ENCODE results near the gene ADAMTSL3. TPM values are rescaled to one million over a fixed set of nuclear protein-coding genes. Genes with fewer than 3 reads are reported as not detected.

ADAMTSL3 gene
- total and polyA plus RNA-seq, 2 of the 8 experiments (the other 6 are each of a cell fraction or from before 2014, with no cell fraction given) = 0.35 to 1.4 TPM

DNA sequence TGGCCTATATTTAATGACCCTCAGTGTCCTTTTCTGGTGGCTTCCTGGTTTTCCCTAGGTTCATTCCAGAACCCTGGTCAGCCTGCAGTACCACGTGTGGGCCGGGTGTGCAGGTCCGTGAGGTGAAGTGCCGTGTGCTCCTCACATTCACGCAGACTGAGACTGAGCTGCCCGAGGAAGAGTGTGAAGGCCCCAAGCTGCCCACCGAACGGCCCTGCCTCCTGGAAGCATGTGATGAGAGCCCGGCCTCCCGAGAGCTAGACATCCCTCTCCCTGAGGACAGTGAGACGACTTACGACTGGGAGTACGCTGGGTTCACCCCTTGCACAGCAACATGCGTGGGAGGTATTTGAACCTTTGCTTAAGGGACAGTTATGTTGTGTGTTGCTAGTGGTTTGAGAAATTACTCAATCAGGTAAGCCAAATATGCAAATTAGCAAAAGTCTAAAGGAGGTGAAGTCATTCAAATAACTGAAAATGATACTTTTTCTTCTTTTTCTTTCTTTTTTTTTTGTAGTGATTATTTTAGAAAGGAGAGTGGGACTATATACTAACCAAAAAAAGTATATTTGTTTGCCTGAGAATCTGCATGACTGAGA, 259.2 kb downstream of the ADAMTSL3 start (continued):
- TF ChIP-seq BCL11A (IDR thresholded peaks at IDR 0.05; ENCODE audit: low read depth in 2 of 2, low read length in 2 of 2) = no peak
- TF ChIP-seq, protein P1, sequence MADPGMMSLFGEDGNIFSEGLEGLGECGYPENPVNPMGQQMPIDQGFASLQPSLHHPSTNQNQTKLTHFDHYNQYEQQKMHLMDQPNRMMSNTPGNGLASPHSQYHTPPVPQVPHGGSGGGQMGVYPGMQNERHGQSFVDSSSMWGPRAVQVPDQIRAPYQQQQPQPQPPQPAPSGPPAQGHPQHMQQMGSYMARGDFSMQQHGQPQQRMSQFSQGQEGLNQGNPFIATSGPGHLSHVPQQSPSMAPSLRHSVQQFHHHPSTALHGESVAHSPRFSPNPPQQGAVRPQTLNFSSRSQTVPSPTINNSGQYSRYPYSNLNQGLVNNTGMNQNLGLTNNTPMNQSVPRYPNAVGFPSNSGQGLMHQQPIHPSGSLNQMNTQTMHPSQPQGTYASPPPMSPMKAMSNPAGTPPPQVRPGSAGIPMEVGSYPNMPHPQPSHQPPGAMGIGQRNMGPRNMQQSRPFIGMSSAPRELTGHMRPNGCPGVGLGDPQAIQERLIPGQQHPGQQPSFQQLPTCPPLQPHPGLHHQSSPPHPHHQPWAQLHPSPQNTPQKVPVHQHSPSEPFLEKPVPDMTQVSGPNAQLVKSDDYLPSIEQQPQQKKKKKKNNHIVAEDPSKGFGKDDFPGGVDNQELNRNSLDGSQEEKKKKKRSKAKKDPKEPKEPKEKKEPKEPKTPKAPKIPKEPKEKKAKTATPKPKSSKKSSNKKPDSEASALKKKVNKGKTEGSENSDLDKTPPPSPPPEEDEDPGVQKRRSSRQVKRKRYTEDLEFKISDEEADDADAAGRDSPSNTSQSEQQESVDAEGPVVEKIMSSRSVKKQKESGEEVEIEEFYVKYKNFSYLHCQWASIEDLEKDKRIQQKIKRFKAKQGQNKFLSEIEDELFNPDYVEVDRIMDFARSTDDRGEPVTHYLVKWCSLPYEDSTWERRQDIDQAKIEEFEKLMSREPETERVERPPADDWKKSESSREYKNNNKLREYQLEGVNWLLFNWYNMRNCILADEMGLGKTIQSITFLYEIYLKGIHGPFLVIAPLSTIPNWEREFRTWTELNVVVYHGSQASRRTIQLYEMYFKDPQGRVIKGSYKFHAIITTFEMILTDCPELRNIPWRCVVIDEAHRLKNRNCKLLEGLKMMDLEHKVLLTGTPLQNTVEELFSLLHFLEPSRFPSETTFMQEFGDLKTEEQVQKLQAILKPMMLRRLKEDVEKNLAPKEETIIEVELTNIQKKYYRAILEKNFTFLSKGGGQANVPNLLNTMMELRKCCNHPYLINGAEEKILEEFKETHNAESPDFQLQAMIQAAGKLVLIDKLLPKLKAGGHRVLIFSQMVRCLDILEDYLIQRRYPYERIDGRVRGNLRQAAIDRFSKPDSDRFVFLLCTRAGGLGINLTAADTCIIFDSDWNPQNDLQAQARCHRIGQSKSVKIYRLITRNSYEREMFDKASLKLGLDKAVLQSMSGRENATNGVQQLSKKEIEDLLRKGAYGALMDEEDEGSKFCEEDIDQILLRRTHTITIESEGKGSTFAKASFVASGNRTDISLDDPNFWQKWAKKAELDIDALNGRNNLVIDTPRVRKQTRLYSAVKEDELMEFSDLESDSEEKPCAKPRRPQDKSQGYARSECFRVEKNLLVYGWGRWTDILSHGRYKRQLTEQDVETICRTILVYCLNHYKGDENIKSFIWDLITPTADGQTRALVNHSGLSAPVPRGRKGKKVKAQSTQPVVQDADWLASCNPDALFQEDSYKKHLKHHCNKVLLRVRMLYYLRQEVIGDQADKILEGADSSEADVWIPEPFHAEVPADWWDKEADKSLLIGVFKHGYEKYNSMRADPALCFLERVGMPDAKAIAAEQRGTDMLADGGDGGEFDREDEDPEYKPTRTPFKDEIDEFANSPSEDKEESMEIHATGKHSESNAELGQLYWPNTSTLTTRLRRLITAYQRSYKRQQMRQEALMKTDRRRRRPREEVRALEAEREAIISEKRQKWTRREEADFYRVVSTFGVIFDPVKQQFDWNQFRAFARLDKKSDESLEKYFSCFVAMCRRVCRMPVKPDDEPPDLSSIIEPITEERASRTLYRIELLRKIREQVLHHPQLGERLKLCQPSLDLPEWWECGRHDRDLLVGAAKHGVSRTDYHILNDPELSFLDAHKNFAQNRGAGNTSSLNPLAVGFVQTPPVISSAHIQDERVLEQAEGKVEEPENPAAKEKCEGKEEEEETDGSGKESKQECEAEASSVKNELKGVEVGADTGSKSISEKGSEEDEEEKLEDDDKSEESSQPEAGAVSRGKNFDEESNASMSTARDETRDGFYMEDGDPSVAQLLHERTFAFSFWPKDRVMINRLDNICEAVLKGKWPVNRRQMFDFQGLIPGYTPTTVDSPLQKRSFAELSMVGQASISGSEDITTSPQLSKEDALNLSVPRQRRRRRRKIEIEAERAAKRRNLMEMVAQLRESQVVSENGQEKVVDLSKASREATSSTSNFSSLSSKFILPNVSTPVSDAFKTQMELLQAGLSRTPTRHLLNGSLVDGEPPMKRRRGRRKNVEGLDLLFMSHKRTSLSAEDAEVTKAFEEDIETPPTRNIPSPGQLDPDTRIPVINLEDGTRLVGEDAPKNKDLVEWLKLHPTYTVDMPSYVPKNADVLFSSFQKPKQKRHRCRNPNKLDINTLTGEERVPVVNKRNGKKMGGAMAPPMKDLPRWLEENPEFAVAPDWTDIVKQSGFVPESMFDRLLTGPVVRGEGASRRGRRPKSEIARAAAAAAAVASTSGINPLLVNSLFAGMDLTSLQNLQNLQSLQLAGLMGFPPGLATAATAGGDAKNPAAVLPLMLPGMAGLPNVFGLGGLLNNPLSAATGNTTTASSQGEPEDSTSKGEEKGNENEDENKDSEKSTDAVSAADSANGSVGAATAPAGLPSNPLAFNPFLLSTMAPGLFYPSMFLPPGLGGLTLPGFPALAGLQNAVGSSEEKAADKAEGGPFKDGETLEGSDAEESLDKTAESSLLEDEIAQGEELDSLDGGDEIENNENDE (IDR thresholded peaks at IDR 0.05; ENCODE audit: insufficient replicate concordance, low read length) = no peak
- TF ChIP-seq CTBP2 (IDR thresholded peaks at IDR 0.05; ENCODE audit: borderline replicate concordance, insufficient read depth, insufficient read length, low read length) = no peak
- TF ChIP-seq ASH2L (IDR thresholded peaks at IDR 0.05; ENCODE audit: low read length) = no peak
